Panc1 (cell line): ENCODE results near the gene METTL25B. TPM values are rescaled to one million over a fixed set of nuclear protein-coding genes. Genes with fewer than 3 reads are reported as not detected.
"Not testable (repeated sequence)": the region's sequence is repeated elsewhere in the genome, so short reads cannot be mapped to it uniquely, and the experiment has no call there.

ENCODE experiments used
- ATAC-seq: fragments of 200-7000 bp; cut with Tn5 transposase; 2 replicates; pipeline ENCODE4 v1.9.1; 2020; ENCODE audit warnings: mild to moderate bottlenecking, moderate library complexity
- BruUV-seq: library from RNA; stranded (reverse); fragments of 400-500 nt; replicated peaks from 2 replicates; lab custom pipeline; 2021; lab: Mats Ljungman, UMichigan
- CTCF ChIA-PET: fragments of 300-600 bp; sonication (Branson Sonifier 250); formaldehyde crosslinking; loops from one replicate; lab custom pipeline; 2022; ENCODE audit warnings: antibody characterized with exemption; lab: Charles Lee
- POLR2A ChIA-PET: fragments of 300-600 bp; sonication (Branson Sonifier 250); formaldehyde crosslinking; loops from one replicate; lab custom pipeline; 2022; ENCODE audit warnings: antibody characterized with exemption; lab: Charles Lee
- DNase-seq: peaks from one replicate; pipeline ENCODE4 v3.0.0-alpha.2; 2010; ENCODE audit warnings: low read depth, low spot score
- H3K27ac ChIP-seq: 2 replicates; pipeline ENCODE4 v1.5.1; 2011; ENCODE audit warnings: mild to moderate bottlenecking, low read length, inconsistent platforms
- H3K27me3 ChIP-seq: fragments of 200-500 bp; sonication (Bioruptor generic); 2 replicates; pipeline ENCODE4 v1.6.0; 2014; ENCODE audit warnings: low read length, inconsistent platforms; ENCODE audit not compliant: control insufficient read depth, insufficient read depth
- H3K36me3 ChIP-seq: fragments of 200-500 bp; sonication (Bioruptor generic); 2 replicates; pipeline ENCODE4 v1.5.1; 2014; ENCODE audit warnings: inconsistent platforms, mild to moderate bottlenecking, low read length, moderate library complexity; ENCODE audit not compliant: control insufficient read depth, insufficient read depth
- H3K4me1 ChIP-seq: 2 replicates; pipeline ENCODE4 v1.5.1; 2011; ENCODE audit warnings: inconsistent platforms, mild to moderate bottlenecking, low read length, moderate library complexity; ENCODE audit not compliant: control insufficient read depth, insufficient read depth
- H3K4me3 ChIP-seq, 2 experiments: 2 replicates each; pipeline ENCODE4 v1.5.1; 2011 to 2012; ENCODE audit warnings: low read depth in 2 of 2, low read length in 2 of 2, mild to moderate bottlenecking in 2 of 2, inconsistent platforms in 1 of 2, moderate library complexity in 1 of 2
- H3K9me3 ChIP-seq: fragments of 200-500 bp; sonication (Bioruptor generic); 2 replicates; pipeline ENCODE4 v1.5.1; 2014; ENCODE audit warnings: low read depth, mild to moderate bottlenecking, inconsistent platforms, low read length, moderate library complexity; ENCODE audit not compliant: control insufficient read depth, insufficient read depth
- CTCF ChIP-seq: fragments of 450-650 bp; IDR thresholded peaks from 2 replicates; pipeline ENCODE4 v1.5.1; 2017; ENCODE audit warnings: mild to moderate bottlenecking
- POLR2AphosphoS5 ChIP-seq: IDR thresholded peaks from 2 replicates; pipeline ENCODE4 v1.6.1; 2012; ENCODE audit warnings: mild to moderate bottlenecking, low read depth, low read length, moderate library complexity
- REST ChIP-seq, 2 experiments: IDR thresholded peaks; 2 replicates each; pipeline ENCODE4 v1.6.1; 2011 to 2012; ENCODE audit warnings: low read depth in 2 of 2, control low read depth in 1 of 2, low read length in 1 of 2, mild to moderate bottlenecking in 1 of 2, moderate library complexity in 1 of 2; ENCODE audit not compliant: insufficient read depth in 1 of 2
- SIN3A ChIP-seq: IDR thresholded peaks from 2 replicates; pipeline ENCODE4 v1.6.1; 2012; ENCODE audit warnings: low read depth, mild to moderate bottlenecking, low read length, moderate library complexity, borderline replicate concordance; ENCODE audit not compliant: insufficient read depth
- TCF7L2 ChIP-seq: IDR thresholded peaks from 2 replicates; pipeline ENCODE4 v1.6.1; 2011; ENCODE audit warnings: mild to moderate bottlenecking, low read depth, low read length, inconsistent platforms
- in situ Hi-C: cut with HindIII; loops from 2 replicates; pipeline ENCODE4 v1.10.0; 2016; ENCODE audit warnings: low sequenced_read_pairs, low pct_unique_long_range_greater_than_20kb
- intact Hi-C: fragments of 100-400 bp; cut with micrococcal nuclease; formaldehyde crosslinking; loops from one replicate; pipeline ENCODE4 v1.10.0; 2022; ENCODE audit not compliant: unreplicated experiment
- total RNA-seq: library from RNA; stranded (reverse); gene quantifications from one replicate; pipeline ENCODE4 v1.2.1, GENCODE V29; 2021; ENCODE audit not compliant: unreplicated experiment

The METTL25B gene
- total RNA-seq, 1 experiment from 2014 or later, result 32.8 TPM

- Histone ChIP-seq H3K36me3 (no peaks in the 10 kb centered on the region), H3K9me3 (no peaks in the 10 kb centered on the region), H3K4me3 (no peak overlapping the region), H3K4me1 (peaks cover 9% of the 10 kb centered on the region), H3K27me3 (no peaks in the 10 kb centered on the region), H3K27ac (no peak overlapping the region)
- in situ Hi-C loops (no loop called here), intact Hi-C loops (no loop called here)
- ChIA-PET CTCF (interaction anchor here (0.7 kb wide), 1 partner anchor 67 kb away, joined by 4 read pairs; no protein-coding TSS in a partner anchor), POLR2A (interaction anchor here (0.8 kb wide), 1 partner anchor 11 kb away, joined by 3 read pairs; the partner anchor contains the start of gene PRCC)
- TF ChIP-seq CTCF (no peak), POLR2AphosphoS5 (no peak), SIN3A (no peak), TCF7L2 (no peak), REST (IDR thresholded peaks at IDR 0.05; ENCODE audit: insufficient read depth in 1 of 2, low read depth in 2 of 2, low read length in 1 of 2) (no peak)
- no peak for DNase-seq
- BruUV-seq, result no TSS peak
- no peak for ATAC-seq
These were observed 28.1 kb downstream of the METTL25B start for GRCh38 chr1:156756355-156756754.

- H3K4me1 ChIP-seq, H3K4me3 ChIP-seq, POLR2A ChIA-PET, H3K27me3 ChIP-seq, H3K9me3 ChIP-seq, BruUV-seq, intact Hi-C loops, in situ Hi-C loops, ATAC-seq, H3K36me3 ChIP-seq, DNase-seq, H3K27ac ChIP-seq: not testable (repeated sequence)
- CTCF ChIA-PET, result interaction anchor here (0.7 kb wide), 1 partner anchor 84 kb away, joined by 4 read pairs; no protein-coding TSS in a partner anchor
These were observed 29.4 kb downstream of the METTL25B start for GRCh38 chr1:156757572-156758253.

GRCh38 chr1:156760092-156760795 is 32.0 kb downstream of the METTL25B start:
- no peak for TF ChIP-seq TCF7L2
- no peak for TF ChIP-seq REST (IDR thresholded peaks at IDR 0.05; ENCODE audit: insufficient read depth in 1 of 2, low read depth in 2 of 2, low read length in 1 of 2)
- no peak for TF ChIP-seq POLR2AphosphoS5
- no peak for TF ChIP-seq SIN3A
- TF ChIP-seq CTCF, result no peak
- intact Hi-C loops, result no loop called here
- POLR2A ChIA-PET, result no interaction called here
- no peaks in the 10 kb centered on the region for H3K36me3 ChIP-seq
- H3K9me3 ChIP-seq, result no peaks in the 10 kb centered on the region
- no TSS peak for BruUV-seq
- no peaks in the 10 kb centered on the region; the same call in 1 of the 2 replicates for H3K4me1 ChIP-seq
- H3K4me3 ChIP-seq, result no peak overlapping the region
- CTCF ChIA-PET, result no interaction called here
- no peak for DNase-seq
- peak; percentile 58 for ATAC-seq
- no peaks in the 10 kb centered on the region for H3K27me3 ChIP-seq
- in situ Hi-C loops, result no loop called here
- no peak overlapping the region for H3K27ac ChIP-seq
